Left cardiac atrium (tissue), 4 donors: ENCODE results near the gene BIN1. TPM values are rescaled to one million over a fixed set of nuclear protein-coding genes. Genes with fewer than 3 reads are reported as not detected.

Experiments
- ATAC-seq, 2 donors: fragments of 200-7000 bp; cut with Tn5 transposase; one replicate each; pipeline ENCODE4 v1.9.1; 2020; ENCODE audit warnings: mild to moderate bottlenecking in 2 of 2, moderate library complexity in 2 of 2
- DNase-seq: peaks from one replicate; pipeline ENCODE4 v3.0.0-alpha.2; 2020
- intact Hi-C, 2 donors: fragments of 100-400 bp; cut with DNase I; formaldehyde crosslinking; loops; one replicate each; pipeline versions ENCODE4 v1.14.1 to v1.15.1; 2022 to 2023
- total RNA-seq, 2 donors: library from RNA; stranded (reverse); fragmentation: NEBNext Ultra II Directional; extraction: Animal tissue kit (Norgen Biotek cat#: 25700); gene quantifications; one replicate each; pipeline ENCODE4 v1.2.1, GENCODE V29; 2021
- donor health status: DM: no; HTN: yes; CAD: no.
- donor health status: DM: no; HTN: yes; CAD: no; lungs with severe emphysema.
- donor health status: DM: yes; HTN: yes; CAD: no.
- donor health status: Dilated cardiomyopathy.

BIN1 gene
- total RNA-seq, 2 donors from 2014 or later, result 16.2 to 23.6 TPM

- DNase-seq, result peak; percentile 79
- intact Hi-C loops, result no loop called here
- ATAC-seq, result peak; percentile 58 to 64
Measured at GRCh38 chr2:127083819-127084503, 23.0 kb downstream of the BIN1 start.

GRCh38 chr2:127082974-127083373 is 24.0 kb downstream of the BIN1 start:
- DNase-seq (no peak), ATAC-seq (no peak)
- intact Hi-C loops, result no loop called here

- ATAC-seq, result peak in 1 of 2 donors; percentile 41
- intact Hi-C loops, result no loop called here
- DNase-seq, result peak; percentile 60
Measured at GRCh38 chr2:127081826-127082633, 24.9 kb downstream of the BIN1 start.

- peak in 1 of 2 donors; percentile 1 for ATAC-seq
- intact Hi-C loops, result no loop called here
Measured at GRCh38 chr2:127080938-127081755, 25.8 kb downstream of the BIN1 start.

GRCh38 chr2:127080226-127080937 is 26.6 kb downstream of the BIN1 start:
- peak; percentile 52 for DNase-seq
- intact Hi-C loops, result no loop called here
- peak; percentile 54 to 55 for ATAC-seq

More at GRCh38 chr2:127080938-127081755, 25.8 kb downstream of the BIN1 start:
- peak; percentile 49 for DNase-seq

- no peak for DNase-seq
- intact Hi-C loops, result no loop called here
- no peak for ATAC-seq
Measured at GRCh38 chr2:127079358-127079920, 27.5 kb downstream of the BIN1 start.

GRCh38 chr2:127078666-127079270 is 28.2 kb downstream of the BIN1 start:
- intact Hi-C loops, result no loop called here
- ATAC-seq (no peak), DNase-seq (no peak)

GRCh38 chr2:127078028-127078427 is 28.9 kb downstream of the BIN1 start:
- intact Hi-C loops, result no loop called here
- DNase-seq, result no peak
- ATAC-seq, result no peak

GRCh38 chr2:127076924-127077323 is 30.0 kb downstream of the BIN1 start:
- ATAC-seq, result no peak
- intact Hi-C loops, result no loop called here
- DNase-seq, result no peak

GRCh38 chr2:127076290-127076689 is 30.7 kb downstream of the BIN1 start:
- intact Hi-C loops, result no loop called here
- no peak for ATAC-seq
- DNase-seq, result no peak

- intact Hi-C loops, result no loop called here
- ATAC-seq, result no peak
Measured at GRCh38 chr2:127075821-127076220, 31.1 kb downstream of the BIN1 start.

GRCh38 chr2:127074936-127075335 is 32.0 kb downstream of the BIN1 start:
- intact Hi-C loops, result no loop called here
- DNase-seq, result no peak
- ATAC-seq, result no peak

More at GRCh38 chr2:127075821-127076220, 31.1 kb downstream of the BIN1 start:
- DNase-seq, result no peak

- DNase-seq (no peak), ATAC-seq (peak in 1 of 2 donors; percentile 14)
- intact Hi-C loops, result no loop called here
Measured at GRCh38 chr2:127074358-127074757, 32.6 kb downstream of the BIN1 start.

GRCh38 chr2:127072970-127073369 is 34.0 kb downstream of the BIN1 start:
- ATAC-seq, result peak in 1 of 2 donors; percentile 73
- intact Hi-C loops, result no loop called here
- no peak for DNase-seq

GRCh38 chr2:127072396-127072795 is 34.6 kb downstream of the BIN1 start:
- intact Hi-C loops, result no loop called here
- ATAC-seq (no peak), DNase-seq (no peak)

GRCh38 chr2:127071901-127072328 is 35.0 kb downstream of the BIN1 start:
- intact Hi-C loops, result no loop called here
- no peak for ATAC-seq
- no peak for DNase-seq

GRCh38 chr2:127070221-127070620 is 36.7 kb downstream of the BIN1 start:
- DNase-seq (no peak), ATAC-seq (no peak)
- intact Hi-C loops, result no loop called here

- DNase-seq, result no peak
- no peak for ATAC-seq
- intact Hi-C loops, result no loop called here
Measured at GRCh38 chr2:127069536-127069935, 37.4 kb downstream of the BIN1 start.
